ENCODE results near the gene CDK6.
"Not testable (repeated sequence)": the region's sequence is repeated elsewhere in the genome, so short reads cannot be mapped to it uniquely, and the experiment has no call there.

The CDK6 gene

GRCh38 chr7:92754919-92755581, 81.3 kb downstream of the CDK6 start:
- no peak for DNase-seq

- DNase-seq: no peak
Observed at GRCh38 chr7:92753614-92754013, 82.8 kb downstream of the CDK6 start.

GRCh38 chr7:92751902-92752901, 84.2 kb downstream of the CDK6 start:
- DNase-seq: no peak

GRCh38 chr7:92750946-92751345, 85.4 kb downstream of the CDK6 start:
- no peak for DNase-seq

- no peak for DNase-seq
Observed at GRCh38 chr7:92750447-92750839, 85.9 kb downstream of the CDK6 start.

- no peak for DNase-seq
Observed at GRCh38 chr7:92749832-92750446, 86.4 kb downstream of the CDK6 start.

- DNase-seq: no peak
Observed at GRCh38 chr7:92749327-92749755, 87.0 kb downstream of the CDK6 start.

- DNase-seq: no peak
Observed at GRCh38 chr7:92748495-92748894, 87.9 kb downstream of the CDK6 start.

- no peak for DNase-seq
Observed at GRCh38 chr7:92747041-92747835, 89.1 kb downstream of the CDK6 start.

GRCh38 chr7:92745241-92745640, 91.1 kb downstream of the CDK6 start:
- no peak for DNase-seq

GRCh38 chr7:92744180-92744579, 92.2 kb downstream of the CDK6 start:
- not testable (repeated sequence) for DNase-seq

GRCh38 chr7:92742186-92742585, 94.2 kb downstream of the CDK6 start:
- DNase-seq: no peak

- DNase-seq: no peak
Observed at GRCh38 chr7:92740700-92741126, 95.7 kb downstream of the CDK6 start.

- no peak for DNase-seq
Observed at GRCh38 chr7:92740134-92740533, 96.2 kb downstream of the CDK6 start.

- no peak for DNase-seq
Observed at GRCh38 chr7:92739091-92739490, 97.3 kb downstream of the CDK6 start.

- no peak for DNase-seq
Observed at GRCh38 chr7:92737706-92738105, 98.7 kb downstream of the CDK6 start.

- DNase-seq: no peak
Observed at GRCh38 chr7:92736870-92737269, 99.5 kb downstream of the CDK6 start.

GRCh38 chr7:92735707-92736106, 100.7 kb downstream of the CDK6 start:
- DNase-seq: no peak

- no peak for DNase-seq
Observed at GRCh38 chr7:92732316-92733036, 103.9 kb downstream of the CDK6 start.

GRCh38 chr7:92731335-92732063, 104.9 kb downstream of the CDK6 start:
- no peak for DNase-seq

GRCh38 chr7:92730808-92731207, 105.6 kb downstream of the CDK6 start:
- no peak for DNase-seq
